ENCODE measurements around the gene SEBOX. TPM values are rescaled to one million over a fixed set of nuclear protein-coding genes. Genes with fewer than 3 reads are reported as not detected.
A peak's percentile ranks its signal among the peaks of the same experiment; 100 is the strongest.

Gene SEBOX
- total RNA-seq, 3 donors from 2014 or later = not detected

- H3K9me3 Mint-ChIP-seq = no peaks in the 10 kb centered on the region
- H3K4me3 Mint-ChIP-seq = peak overlapping the region; percentile 96
- DNase-seq (no peak), ATAC-seq (no peak)
- H3K27me3 Mint-ChIP-seq (ENCODE audit: low read depth) = no peaks in the 10 kb centered on the region
- peaks cover 42% of the 10 kb centered on the region for H3K4me1 Mint-ChIP-seq (ENCODE audit: low read depth)
- H3K36me3 Mint-ChIP-seq (ENCODE audit: insufficient read depth) = peaks cover 9% of the 10 kb centered on the region
Observed at GRCh38 chr17:28334171-28334570, 30.8 kb downstream of the SEBOX start.

- DNase-seq (no peak), ATAC-seq (no peak)
- Mint-ChIP-seq H3K4me3 (peak overlapping the region; percentile 96), H3K36me3 (ENCODE audit: insufficient read depth) (peaks cover 15% of the 10 kb centered on the region), H3K27me3 (ENCODE audit: low read depth) (no peaks in the 10 kb centered on the region), H3K9me3 (no peaks in the 10 kb centered on the region), H3K4me1 (ENCODE audit: low read depth) (peaks cover 39% of the 10 kb centered on the region)
Observed at GRCh38 chr17:28333083-28333746, 31.8 kb downstream of the SEBOX start.

GRCh38 chr17:28331891-28332420 is 33.0 kb downstream of the SEBOX start:
- Mint-ChIP-seq H3K36me3 (ENCODE audit: insufficient read depth) (peaks cover 19% of the 10 kb centered on the region), H3K9me3 (no peaks in the 10 kb centered on the region), H3K4me3 (no peak overlapping the region), H3K4me1 (ENCODE audit: low read depth) (peaks cover 38% of the 10 kb centered on the region), H3K27me3 (ENCODE audit: low read depth) (no peaks in the 10 kb centered on the region)
- DNase-seq = no peak
- ATAC-seq = no peak

- H3K27me3 Mint-ChIP-seq (ENCODE audit: low read depth) = no peaks in the 10 kb centered on the region
- no peak overlapping the region for H3K4me3 Mint-ChIP-seq
- peaks cover 31% of the 10 kb centered on the region for H3K4me1 Mint-ChIP-seq (ENCODE audit: low read depth)
- DNase-seq (no peak), ATAC-seq (no peak)
- H3K9me3 Mint-ChIP-seq = no peaks in the 10 kb centered on the region
- H3K36me3 Mint-ChIP-seq (ENCODE audit: insufficient read depth) = peaks cover 23% of the 10 kb centered on the region
Observed at GRCh38 chr17:28330671-28331070, 34.3 kb downstream of the SEBOX start.

- H3K27me3 Mint-ChIP-seq (ENCODE audit: low read depth) = no peaks in the 10 kb centered on the region
- ATAC-seq = no peak
- no peaks in the 10 kb centered on the region for H3K9me3 Mint-ChIP-seq
- no peak overlapping the region for H3K4me3 Mint-ChIP-seq
- peaks cover 18% of the 10 kb centered on the region for H3K4me1 Mint-ChIP-seq (ENCODE audit: low read depth)
- no peak for DNase-seq
- peaks cover 23% of the 10 kb centered on the region for H3K36me3 Mint-ChIP-seq (ENCODE audit: insufficient read depth)
Observed at GRCh38 chr17:28328325-28328724, 36.7 kb downstream of the SEBOX start.

- H3K9me3 Mint-ChIP-seq = no peaks in the 10 kb centered on the region
- peaks cover 23% of the 10 kb centered on the region for H3K36me3 Mint-ChIP-seq (ENCODE audit: insufficient read depth)
- ATAC-seq (no peak), DNase-seq (no peak)
- H3K27me3 Mint-ChIP-seq (ENCODE audit: low read depth) = no peaks in the 10 kb centered on the region
- no peak overlapping the region for H3K4me3 Mint-ChIP-seq
- peaks cover 18% of the 10 kb centered on the region for H3K4me1 Mint-ChIP-seq (ENCODE audit: low read depth)
Observed at GRCh38 chr17:28327709-28328108, 37.3 kb downstream of the SEBOX start.

- Mint-ChIP-seq H3K27me3 (ENCODE audit: low read depth) (no peaks in the 10 kb centered on the region), H3K36me3 (ENCODE audit: insufficient read depth) (peaks cover 22% of the 10 kb centered on the region), H3K9me3 (no peaks in the 10 kb centered on the region), H3K4me1 (ENCODE audit: low read depth) (peaks cover 14% of the 10 kb centered on the region), H3K4me3 (peak overlapping the region; percentile 7)
- DNase-seq = no peak
- ATAC-seq = peak; percentile 94 to 98
Observed at GRCh38 chr17:28327031-28327607, 37.9 kb downstream of the SEBOX start.

GRCh38 chr17:28326114-28326513 is 38.9 kb downstream of the SEBOX start:
- Mint-ChIP-seq H3K27me3 (ENCODE audit: low read depth) (no peaks in the 10 kb centered on the region), H3K4me3 (no peak overlapping the region), H3K36me3 (ENCODE audit: insufficient read depth) (peaks cover 16% of the 10 kb centered on the region), H3K9me3 (no peaks in the 10 kb centered on the region), H3K4me1 (ENCODE audit: low read depth) (peaks cover 12% of the 10 kb centered on the region)
- DNase-seq = no peak
- no peak for ATAC-seq

- DNase-seq (no peak), ATAC-seq (no peak)
- Mint-ChIP-seq H3K4me3 (no peak overlapping the region), H3K4me1 (ENCODE audit: low read depth) (peaks cover 15% of the 10 kb centered on the region), H3K9me3 (no peaks in the 10 kb centered on the region), H3K27me3 (ENCODE audit: low read depth) (no peaks in the 10 kb centered on the region), H3K36me3 (ENCODE audit: insufficient read depth) (peaks cover 15% of the 10 kb centered on the region)
Observed at GRCh38 chr17:28325211-28325610, 39.8 kb downstream of the SEBOX start.

GRCh38 chr17:28324781-28325180 is 40.2 kb downstream of the SEBOX start:
- no peak for DNase-seq
- H3K4me1 Mint-ChIP-seq (ENCODE audit: low read depth) = peaks cover 19% of the 10 kb centered on the region

GRCh38 chr17:28324267-28324745 is 40.7 kb downstream of the SEBOX start:
- Mint-ChIP-seq H3K4me3 (no peak overlapping the region), H3K4me1 (ENCODE audit: low read depth) (peaks cover 23% of the 10 kb centered on the region), H3K27me3 (ENCODE audit: low read depth) (no peaks in the 10 kb centered on the region), H3K36me3 (ENCODE audit: insufficient read depth) (peaks cover 15% of the 10 kb centered on the region), H3K9me3 (no peaks in the 10 kb centered on the region)
- ATAC-seq (no peak), DNase-seq (no peak)

More at GRCh38 chr17:28324781-28325180, 40.2 kb downstream of the SEBOX start:
- ATAC-seq = no peak
- H3K4me3 Mint-ChIP-seq = no peak overlapping the region
- H3K27me3 Mint-ChIP-seq (ENCODE audit: low read depth) = no peaks in the 10 kb centered on the region
- peaks cover 15% of the 10 kb centered on the region for H3K36me3 Mint-ChIP-seq (ENCODE audit: insufficient read depth)
- H3K9me3 Mint-ChIP-seq = no peaks in the 10 kb centered on the region

- Mint-ChIP-seq H3K36me3 (ENCODE audit: insufficient read depth) (no peaks in the 10 kb centered on the region), H3K27me3 (ENCODE audit: low read depth) (no peaks in the 10 kb centered on the region), H3K4me3 (peak overlapping the region; percentile 88), H3K9me3 (no peaks in the 10 kb centered on the region), H3K4me1 (ENCODE audit: low read depth) (peaks cover 24% of the 10 kb centered on the region)
- DNase-seq (no peak), ATAC-seq (no peak)
Observed at GRCh38 chr17:28320215-28321061, 44.6 kb downstream of the SEBOX start.

GRCh38 chr17:28319598-28319935 is 45.4 kb downstream of the SEBOX start:
- Mint-ChIP-seq H3K27me3 (ENCODE audit: low read depth) (no peaks in the 10 kb centered on the region), H3K4me1 (ENCODE audit: low read depth) (peaks cover 24% of the 10 kb centered on the region)

GRCh38 chr17:28318759-28319597 is 46.0 kb downstream of the SEBOX start, which contains the start of gene TMEM97:
TMEM97 (plus strand) TSS chr17:28319200; CDS start chr17:28319240, 40 bp downstream.
- no peaks in the 10 kb centered on the region for H3K36me3 Mint-ChIP-seq (ENCODE audit: insufficient read depth)
- peak; percentile 91 for DNase-seq
- H3K27me3 Mint-ChIP-seq (ENCODE audit: low read depth) = no peaks in the 10 kb centered on the region
- ATAC-seq = peak; percentile 99
- H3K4me3 Mint-ChIP-seq = peak within 1 kb of the TSS; percentile 88
- H3K9me3 Mint-ChIP-seq = no peaks in the 10 kb centered on the region
- H3K4me1 Mint-ChIP-seq (ENCODE audit: low read depth) = peaks cover 24% of the 10 kb centered on the region

More at GRCh38 chr17:28319598-28319935, 45.4 kb downstream of the SEBOX start:
- ATAC-seq = no peak
- H3K4me3 Mint-ChIP-seq = peak overlapping the region; percentile 88
- DNase-seq = no peak
- H3K36me3 Mint-ChIP-seq (ENCODE audit: insufficient read depth) = no peaks in the 10 kb centered on the region
- H3K9me3 Mint-ChIP-seq = no peaks in the 10 kb centered on the region

All from activated T-cell treated with anti-CD3 and anti-CD28 coated beads, Interleukin-2, amount 50 U/mL, for 4 hours (primary cell).